HG03378 (cell line): ENCODE measurements around the gene CUL7.
"Not testable (repeated sequence)": the region's sequence is repeated elsewhere in the genome, so short reads cannot be mapped to it uniquely, and the experiment has no call there.

Experiments
- ATAC-seq: cut with Tn5 transposase; IDR thresholded peaks from one replicate; pipeline ENCODE4 v1.9.1; 2021; ENCODE audit warnings: mild to moderate bottlenecking, moderate library complexity; ENCODE audit not compliant: unreplicated experiment

The CUL7 gene

DNA sequence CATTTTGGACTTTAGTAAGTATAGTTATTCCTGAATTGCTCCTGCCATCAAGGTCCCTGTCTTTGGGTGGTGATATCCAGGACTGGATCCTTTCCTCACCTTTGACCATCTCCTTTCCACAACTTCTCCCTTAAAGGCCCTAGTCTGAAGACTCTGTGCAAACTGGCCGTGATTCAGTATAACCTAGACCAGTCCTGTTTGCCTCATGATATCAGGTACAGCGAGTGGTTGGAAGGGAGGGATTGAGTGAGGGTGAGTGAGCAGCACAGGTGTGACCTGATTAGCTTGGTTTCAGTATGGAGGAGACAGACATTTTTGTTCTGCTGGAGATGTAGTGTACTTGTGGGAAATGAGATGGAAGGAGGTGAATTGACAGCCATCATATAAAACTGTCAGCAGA, 34.5 kb downstream of the CUL7 start:
- no peak for ATAC-seq

GRCh38 chr6:43016943-43017334, 36.7 kb downstream of the CUL7 start:
- ATAC-seq = no peak

GRCh38 chr6:43016176-43016942, 37.3 kb downstream of the CUL7 start:
- no peak for ATAC-seq

- no peak for ATAC-seq
Measured at GRCh38 chr6:43014434-43014909, 39.2 kb downstream of the CUL7 start.

- peak; percentile 92 for ATAC-seq
Measured at GRCh38 chr6:43013843-43014433, 39.7 kb downstream of the CUL7 start, which contains the start of the genes KLHDC3 and MEA1. KLHDC3 (plus strand) TSS chr6:43014249; CDS start chr6:43017193, 2,944 bp downstream. MEA1 (minus strand) TSS chr6:43013946; CDS start chr6:43013813, 133 bp downstream.

DNA sequence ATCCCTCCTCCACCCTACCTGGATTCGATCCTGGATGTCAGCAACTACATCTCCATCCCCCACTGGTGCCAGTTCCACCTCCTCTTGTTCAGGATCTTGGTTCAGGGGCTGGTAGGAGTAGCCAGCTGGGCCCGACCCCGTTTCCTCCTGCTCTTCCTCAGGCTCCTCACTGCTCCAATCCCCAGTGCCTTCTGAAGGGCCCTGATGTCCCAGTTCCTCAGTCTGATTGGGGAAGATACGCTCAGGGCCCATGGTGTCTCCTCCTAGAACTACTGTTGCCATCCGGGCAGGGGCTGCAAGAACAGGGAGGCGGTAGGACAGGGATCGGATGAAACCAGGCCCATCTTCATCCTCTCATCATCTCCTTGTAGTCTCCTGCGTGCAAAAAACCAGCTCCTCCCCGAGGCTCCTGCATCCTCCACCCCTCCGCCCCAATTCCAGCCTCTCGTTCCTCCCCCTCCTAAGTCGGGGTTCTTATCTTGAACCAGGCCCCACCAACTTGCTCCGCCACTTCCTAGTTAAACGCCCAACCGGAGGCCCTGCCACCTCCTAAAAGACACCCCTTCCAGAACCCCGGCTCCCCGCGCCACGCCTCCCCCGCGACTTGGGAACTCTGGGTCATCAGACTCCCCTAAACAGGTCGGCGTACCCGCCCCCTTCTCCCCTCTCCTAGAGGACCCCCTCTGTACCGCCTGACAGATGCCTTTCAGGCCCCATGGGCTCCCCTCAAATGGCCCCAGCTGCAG, 40.4 kb downstream of the CUL7 start:
- ATAC-seq = peak; percentile 1

DNA sequence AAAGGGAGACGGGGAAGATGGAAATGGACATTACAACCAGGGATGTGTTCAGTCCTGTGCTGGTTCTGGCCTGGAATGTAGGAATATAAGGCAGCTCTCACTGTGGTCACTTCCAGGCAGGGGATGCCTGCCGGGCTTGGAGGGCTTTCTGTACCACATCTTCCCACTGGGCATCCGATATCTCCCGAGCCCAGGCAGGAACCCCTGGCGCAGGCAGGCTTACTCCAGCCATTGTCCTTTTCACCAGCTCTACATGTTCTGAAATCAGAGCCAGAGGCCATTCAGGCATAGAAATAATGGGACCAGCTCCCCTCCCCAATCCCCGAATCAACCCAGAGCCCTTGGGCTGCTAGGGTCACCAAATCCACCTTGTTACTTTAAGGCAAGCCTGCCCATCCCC, 41.3 kb downstream of the CUL7 start:
- ATAC-seq = no peak

DNA sequence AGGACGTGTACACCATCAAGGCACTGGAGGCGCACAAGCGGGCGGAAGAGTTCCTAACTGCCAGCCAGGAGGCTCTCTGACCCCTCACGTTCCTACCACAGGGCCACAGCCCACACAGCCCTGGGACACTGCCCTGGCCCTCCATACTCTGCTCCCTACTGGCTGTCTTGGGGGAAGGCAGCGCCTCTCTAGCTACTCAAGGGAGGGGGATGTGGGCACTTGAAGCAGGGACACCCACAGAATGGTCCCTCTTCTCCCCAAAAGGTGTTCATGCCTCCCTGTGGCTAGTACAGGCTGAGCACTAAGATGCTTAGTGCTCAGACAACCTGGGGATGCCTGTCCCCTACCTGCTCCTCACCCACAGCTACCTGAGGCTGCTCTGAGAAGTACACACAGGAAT, 42.4 kb downstream of the CUL7 start:
- no peak for ATAC-seq

DNA sequence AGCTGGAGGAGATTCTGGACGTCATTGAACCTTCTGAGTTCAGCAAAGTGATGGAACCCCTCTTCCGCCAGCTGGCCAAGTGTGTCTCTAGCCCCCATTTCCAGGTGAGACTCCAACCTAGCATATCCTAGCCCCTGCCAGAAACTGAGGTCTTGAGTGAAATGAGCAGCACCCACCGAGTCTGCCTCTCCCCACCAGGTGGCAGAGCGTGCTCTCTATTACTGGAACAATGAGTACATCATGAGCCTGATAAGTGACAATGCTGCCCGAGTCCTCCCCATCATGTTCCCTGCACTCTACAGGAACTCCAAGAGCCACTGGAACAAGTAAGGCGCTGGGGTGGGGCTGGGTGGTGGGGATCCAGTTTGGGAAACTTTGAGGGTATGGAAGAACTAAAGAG, 44.5 kb downstream of the CUL7 start:
- no peak for ATAC-seq

DNA sequence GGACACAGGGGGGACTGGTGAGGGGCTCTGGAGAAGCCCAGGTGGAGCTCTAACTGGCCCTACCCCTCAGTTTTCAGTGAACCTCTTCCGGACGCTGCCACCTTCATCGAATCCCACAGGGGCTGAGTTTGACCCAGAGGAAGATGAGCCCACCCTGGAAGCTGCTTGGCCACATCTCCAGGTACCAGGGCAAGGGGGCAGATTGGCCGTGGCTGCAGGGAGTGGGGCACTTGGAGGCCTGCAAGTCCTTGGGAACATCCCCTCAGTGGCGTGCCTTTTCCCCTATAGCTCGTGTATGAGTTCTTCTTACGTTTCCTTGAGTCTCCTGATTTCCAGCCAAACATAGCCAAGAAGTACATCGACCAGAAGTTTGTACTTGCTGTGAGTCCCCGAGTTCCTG, 46.5 kb downstream of the CUL7 start:
- ATAC-seq = no peak

DNA sequence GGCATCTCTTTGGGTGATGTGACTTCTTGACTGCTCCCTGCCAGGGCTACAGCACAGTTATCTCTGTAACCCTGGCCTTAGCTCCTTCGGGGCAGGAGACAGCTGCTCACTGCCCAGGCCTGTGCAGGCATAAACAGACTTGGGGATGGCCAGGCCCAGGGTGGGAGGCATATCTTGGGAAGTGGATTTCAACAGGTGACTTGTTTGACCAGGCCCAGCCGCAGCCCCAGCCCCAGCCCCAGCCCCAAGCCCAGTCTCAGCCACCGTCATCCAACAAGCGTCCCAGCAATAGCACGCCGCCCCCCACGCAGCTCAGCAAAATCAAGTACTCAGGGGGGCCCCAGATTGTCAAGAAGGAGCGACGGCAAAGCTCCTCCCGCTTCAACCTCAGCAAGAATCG, 47.4 kb downstream of the CUL7 start:
- ATAC-seq = no peak

DNA sequence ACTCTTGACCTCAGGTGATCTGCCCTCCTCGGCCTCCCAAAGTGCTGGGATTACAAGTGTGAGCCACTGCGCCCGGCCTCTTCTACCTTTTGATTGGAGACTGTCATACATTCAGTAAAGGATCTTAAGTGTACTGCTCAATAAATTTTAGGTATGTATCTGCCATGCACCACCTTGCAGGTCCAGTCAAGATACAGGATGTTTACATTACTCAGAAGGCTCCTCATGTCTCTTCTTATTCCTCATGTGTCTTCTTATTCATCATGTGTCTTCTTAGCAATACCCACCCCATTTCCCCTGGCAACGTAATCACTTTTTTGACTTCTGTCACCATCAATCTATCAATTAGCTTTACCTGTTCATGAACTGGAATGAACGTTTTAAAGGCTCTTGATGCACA, 47.8 kb downstream of the CUL7 start:
- no peak for ATAC-seq

GRCh38 chr6:43001843-43002242, 51.8 kb downstream of the CUL7 start:
- no peak for ATAC-seq

GRCh38 chr6:42998205-42998604, 55.4 kb downstream of the CUL7 start:
- not testable (repeated sequence) for ATAC-seq

DNA sequence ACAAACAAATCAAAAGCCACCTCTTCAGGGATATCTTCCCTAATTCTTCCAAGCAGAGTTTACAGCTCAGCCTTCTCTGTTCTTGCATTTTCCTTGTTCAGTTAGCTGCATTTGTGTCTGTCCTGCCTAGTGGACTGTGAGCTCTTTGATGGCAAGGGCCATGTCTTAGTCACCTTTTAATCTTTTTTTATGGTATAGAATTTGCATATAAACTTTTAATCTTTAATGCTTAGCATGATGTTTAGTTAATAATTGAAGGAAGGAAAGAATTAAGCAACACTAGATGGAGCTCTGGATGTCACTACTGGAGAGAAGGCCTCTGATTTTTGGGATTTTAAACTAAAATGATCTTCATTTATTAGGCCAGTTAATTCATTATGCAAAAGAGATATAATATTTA, 57.1 kb downstream of the CUL7 start:
- ATAC-seq = no peak

GRCh38 chr6:42993445-42993844, 60.2 kb downstream of the CUL7 start:
- ATAC-seq = no peak

DNA sequence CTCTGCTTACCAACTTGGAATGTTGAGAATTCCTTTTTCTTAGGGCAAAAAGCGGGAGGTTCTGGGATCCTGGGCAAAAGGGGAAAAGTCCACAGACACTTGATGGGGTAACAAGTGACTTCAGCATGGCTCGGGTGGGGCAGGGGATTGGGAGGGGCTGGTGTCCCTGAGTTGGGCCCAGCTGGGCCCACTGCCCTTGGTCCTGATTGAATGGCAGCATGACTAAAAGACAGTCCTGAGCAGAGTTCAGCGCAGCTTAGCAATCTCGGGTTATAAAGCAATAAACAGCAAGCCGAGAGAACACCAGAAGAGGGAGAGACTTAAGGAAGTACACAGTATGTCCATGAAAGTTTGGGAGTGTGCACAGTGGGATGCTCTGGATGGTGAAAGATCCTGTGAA, 63.7 kb downstream of the CUL7 start:
- no peak for ATAC-seq

- no peak for ATAC-seq
Measured at GRCh38 chr6:42988486-42989020, 65.1 kb downstream of the CUL7 start.
